ENCODE measurements around the gene BARHL1.

Gene BARHL1

DNA sequence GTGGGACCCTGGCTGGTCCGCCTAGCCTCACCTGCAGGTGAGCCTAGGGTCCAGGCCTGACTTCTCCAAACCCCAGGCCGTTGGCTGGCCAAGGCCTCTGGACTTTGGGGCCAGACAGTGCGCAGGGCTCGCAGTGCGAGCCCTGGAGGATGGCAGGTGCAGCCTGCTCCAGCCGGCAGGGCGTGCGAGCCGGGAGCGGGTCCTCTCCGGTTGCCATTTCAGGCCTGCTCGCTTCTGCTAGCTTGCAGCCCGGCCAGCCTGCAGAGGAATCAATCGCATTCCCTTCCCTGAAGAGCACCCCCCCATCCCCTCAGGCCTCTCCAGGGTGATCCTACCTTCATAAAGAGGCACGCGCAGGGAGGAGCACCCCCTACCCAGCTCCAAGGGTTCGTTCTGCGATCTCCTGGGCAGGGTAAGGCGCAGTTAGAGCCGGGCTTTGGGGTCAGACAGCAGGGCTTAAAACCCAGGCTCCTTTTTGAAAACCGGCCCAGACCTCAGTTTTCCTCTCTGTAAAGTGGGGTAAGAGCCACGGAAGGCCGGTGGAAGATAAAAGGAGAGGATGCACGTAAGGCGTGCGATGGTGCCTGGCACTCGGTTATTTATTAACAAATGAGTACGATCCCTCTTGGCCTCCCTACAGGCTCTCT is 6.2 kb downstream of the BARHL1 start:
- ChIA-PET CTCF (no interaction called here), POLR2A (no interaction called here)
- DNase-seq (ENCODE audit: extremely low spot score): no peak
- no peak for TF ChIP-seq FOXA1 (IDR thresholded peaks at IDR 0.05)
- TF ChIP-seq ZNF384 (IDR thresholded peaks at IDR 0.05): no peak
- TF ChIP-seq FOXM1 (IDR thresholded peaks at IDR 0.05; ENCODE audit: borderline replicate concordance): no peak

DNA sequence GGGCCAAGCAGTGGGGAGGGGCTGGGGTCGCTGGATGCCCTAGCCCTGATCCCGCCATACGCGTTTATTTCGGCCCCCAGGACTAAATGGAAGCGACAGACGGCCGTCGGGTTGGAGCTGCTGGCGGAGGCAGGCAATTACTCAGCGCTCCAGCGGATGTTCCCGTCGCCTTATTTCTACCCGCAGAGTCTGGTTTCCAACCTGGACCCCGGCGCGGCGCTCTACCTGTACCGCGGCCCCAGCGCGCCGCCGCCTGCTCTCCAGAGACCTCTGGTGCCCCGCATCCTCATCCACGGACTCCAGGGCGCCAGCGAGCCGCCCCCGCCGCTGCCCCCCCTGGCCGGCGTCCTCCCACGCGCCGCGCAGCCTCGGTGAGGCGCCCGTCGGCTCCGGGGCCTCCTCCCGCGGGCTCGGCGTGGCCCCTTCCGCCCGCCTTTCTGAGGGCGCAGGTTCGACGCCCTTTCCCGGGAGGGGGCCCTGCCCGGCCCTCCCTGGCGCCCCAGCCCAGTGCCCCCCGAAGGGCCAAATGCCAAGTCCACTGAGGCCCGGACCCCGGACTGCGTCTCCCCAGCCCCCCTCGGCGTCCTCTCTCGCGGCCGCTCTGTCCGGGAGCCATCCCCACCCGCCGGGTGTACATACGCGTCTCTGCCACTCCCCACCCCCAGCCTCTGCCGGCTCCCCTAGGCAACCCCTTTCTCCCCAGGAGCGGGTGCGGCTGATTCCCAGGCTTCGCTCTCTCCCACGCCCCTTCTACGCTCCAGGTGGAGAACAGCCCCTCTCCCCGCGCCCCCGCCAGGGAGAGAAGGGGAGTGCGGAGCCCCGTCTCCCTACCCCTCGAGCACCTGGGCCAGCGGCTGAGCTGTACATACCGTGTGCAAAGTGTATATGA is 7.0 kb downstream of the BARHL1 start:
- POLR2A ChIA-PET: no interaction called here
- no peak for TF ChIP-seq ARNT (IDR thresholded peaks at IDR 0.05)
- TF ChIP-seq FOXK2 (IDR thresholded peaks at IDR 0.05): no peak
- no peak for TF ChIP-seq L3MBTL2 (conservative IDR thresholded peaks at IDR 0.05)
- no peak for TF ChIP-seq SP1 (IDR thresholded peaks at IDR 0.05)
- TF ChIP-seq FOXM1 (IDR thresholded peaks at IDR 0.05; ENCODE audit: borderline replicate concordance): no peak
- no peak for TF ChIP-seq CTBP1 (IDR thresholded peaks at IDR 0.05; ENCODE audit: borderline replicate concordance)
- no peak for TF ChIP-seq HDGF (IDR thresholded peaks at IDR 0.05; ENCODE audit: borderline replicate concordance)
- TF ChIP-seq ELF4 (IDR thresholded peaks at IDR 0.05): no peak
- TF ChIP-seq PKNOX1 (IDR thresholded peaks at IDR 0.05): no peak
- TF ChIP-seq ZNF384 (IDR thresholded peaks at IDR 0.05): no peak
- no peak for TF ChIP-seq FOXA1 (IDR thresholded peaks at IDR 0.05)
- TF ChIP-seq BHLHE40 (IDR thresholded peaks at IDR 0.05; ENCODE audit: borderline replicate concordance): no peak
- TF ChIP-seq NFRKB (IDR thresholded peaks at IDR 0.05): no peak
- TF ChIP-seq SUZ12 (IDR thresholded peaks at IDR 0.05): no peak
- no peak for TF ChIP-seq TARDBP (IDR thresholded peaks at IDR 0.05)
- no peak for TF ChIP-seq LEF1 (IDR thresholded peaks at IDR 0.05; ENCODE audit: borderline replicate concordance)
- no peak for DNase-seq (ENCODE audit: extremely low spot score)
- CTCF ChIA-PET: no interaction called here

- POLR2A ChIA-PET: no interaction called here
- TF ChIP-seq FOXM1 (IDR thresholded peaks at IDR 0.05; ENCODE audit: borderline replicate concordance): no peak
- no peak for TF ChIP-seq HDGF (IDR thresholded peaks at IDR 0.05; ENCODE audit: borderline replicate concordance)
- TF ChIP-seq FOXK2 (IDR thresholded peaks at IDR 0.05): no peak
- CTCF ChIA-PET: no interaction called here
- no peak for DNase-seq (ENCODE audit: extremely low spot score)
Measured at GRCh38 chr9:132590037-132590317, 7.6 kb downstream of the BARHL1 start.

DNA sequence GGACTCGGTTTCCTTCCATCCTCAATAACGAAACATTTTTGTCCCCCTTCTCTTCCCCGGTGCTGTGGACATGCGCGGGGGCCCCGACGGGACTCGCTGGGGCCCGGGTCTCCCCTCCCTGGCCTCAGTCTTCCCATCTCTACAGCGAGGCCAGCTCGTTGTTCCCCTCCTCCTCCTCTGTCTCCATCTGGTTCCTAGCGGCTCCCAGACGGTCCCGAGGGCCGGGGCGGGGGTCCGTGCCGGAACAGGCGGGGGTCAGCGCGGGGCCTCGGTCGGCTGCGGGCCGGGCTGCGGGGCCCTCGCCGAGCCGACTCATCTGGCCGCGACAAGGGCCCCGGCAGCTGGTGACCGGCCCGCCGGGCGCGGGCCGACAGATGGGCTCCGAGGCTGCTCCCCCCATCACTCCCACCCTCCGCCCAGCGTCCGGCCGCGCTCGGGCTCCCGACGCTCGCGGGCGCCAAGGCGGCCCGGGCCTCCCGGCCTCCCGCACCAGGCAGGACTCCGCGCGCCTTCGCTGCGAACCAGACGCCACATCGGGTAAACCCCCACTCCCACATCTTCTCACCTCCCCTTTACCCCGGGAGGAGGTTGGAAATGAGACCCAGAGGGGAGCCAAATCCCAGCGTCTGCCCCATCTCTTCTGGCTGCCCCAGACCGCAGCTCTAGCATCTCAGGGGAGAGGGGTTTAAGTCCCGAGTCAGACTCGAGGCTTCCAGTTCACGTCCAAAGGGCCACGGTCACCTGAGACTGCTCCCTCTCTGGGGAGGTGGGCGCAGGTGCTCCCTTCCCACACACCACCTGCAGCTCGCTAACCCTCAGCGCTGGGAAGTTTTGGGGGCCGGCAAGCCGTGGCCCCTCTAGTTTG is 8.1 kb downstream of the BARHL1 start:
- CTCF ChIA-PET: no interaction called here
- POLR2A ChIA-PET: no interaction called here
- DNase-seq (ENCODE audit: extremely low spot score): no peak
- TF ChIP-seq LEF1 (IDR thresholded peaks at IDR 0.05; ENCODE audit: borderline replicate concordance) (no peak), SP1 (IDR thresholded peaks at IDR 0.05) (no peak), ARNT (IDR thresholded peaks at IDR 0.05) (no peak), L3MBTL2 (conservative IDR thresholded peaks at IDR 0.05) (no peak)

DNA sequence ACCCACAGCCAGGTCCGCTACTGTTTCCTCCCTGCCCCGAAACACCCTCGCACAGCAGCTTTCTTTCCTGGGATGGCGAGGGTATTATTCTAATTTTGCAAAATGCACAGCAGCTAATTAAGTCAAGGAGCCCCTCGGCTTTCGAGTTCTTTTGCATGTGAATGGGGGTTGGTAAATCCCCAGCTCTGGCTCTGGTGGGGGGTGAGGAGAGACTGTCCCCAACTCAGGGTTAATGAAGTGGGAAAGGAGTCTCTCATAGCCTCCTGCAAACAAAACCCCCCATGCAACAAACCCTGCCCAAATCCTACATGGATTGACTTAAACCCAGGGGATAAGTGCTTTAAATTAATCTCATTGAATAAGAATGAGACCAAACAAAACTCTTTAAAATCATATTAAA is 8.8 kb downstream of the BARHL1 start:
- CTCF ChIA-PET: no interaction called here
- no peak for DNase-seq (ENCODE audit: extremely low spot score)
- TF ChIP-seq FOXA1 (IDR thresholded peaks at IDR 0.05): no peak
- no peak for TF ChIP-seq FOXK2 (IDR thresholded peaks at IDR 0.05)
- no peak for TF ChIP-seq FOXM1 (IDR thresholded peaks at IDR 0.05; ENCODE audit: borderline replicate concordance)
- TF ChIP-seq ZNF384 (IDR thresholded peaks at IDR 0.05): no peak
- TF ChIP-seq PKNOX1 (IDR thresholded peaks at IDR 0.05): no peak
- no peak for TF ChIP-seq LEF1 (IDR thresholded peaks at IDR 0.05; ENCODE audit: borderline replicate concordance)
- TF ChIP-seq SP1 (IDR thresholded peaks at IDR 0.05): no peak
- TF ChIP-seq HDGF (IDR thresholded peaks at IDR 0.05; ENCODE audit: borderline replicate concordance): no peak
- TF ChIP-seq BHLHE40 (IDR thresholded peaks at IDR 0.05; ENCODE audit: borderline replicate concordance): no peak
- no peak for TF ChIP-seq L3MBTL2 (conservative IDR thresholded peaks at IDR 0.05)
- no peak for TF ChIP-seq SUZ12 (IDR thresholded peaks at IDR 0.05)

GRCh38 chr9:132591751-132592314 is 9.4 kb downstream of the BARHL1 start:
- ChIA-PET POLR2A (no interaction called here), CTCF (no interaction called here)
- DNase-seq (ENCODE audit: extremely low spot score): no peak
- no peak for TF ChIP-seq ZNF384 (IDR thresholded peaks at IDR 0.05)
- TF ChIP-seq SUZ12 (IDR thresholded peaks at IDR 0.05): no peak
- no peak for TF ChIP-seq ARNT (IDR thresholded peaks at IDR 0.05)
- TF ChIP-seq L3MBTL2 (conservative IDR thresholded peaks at IDR 0.05): no peak
- no peak for TF ChIP-seq ELF4 (IDR thresholded peaks at IDR 0.05)
- no peak for TF ChIP-seq FOXM1 (IDR thresholded peaks at IDR 0.05; ENCODE audit: borderline replicate concordance)
- no peak for TF ChIP-seq SP1 (IDR thresholded peaks at IDR 0.05)
- no peak for TF ChIP-seq CTBP1 (IDR thresholded peaks at IDR 0.05; ENCODE audit: borderline replicate concordance)
- TF ChIP-seq FOXK2 (IDR thresholded peaks at IDR 0.05): no peak
- TF ChIP-seq LEF1 (IDR thresholded peaks at IDR 0.05; ENCODE audit: borderline replicate concordance): no peak
- no peak for TF ChIP-seq TARDBP (IDR thresholded peaks at IDR 0.05)
- TF ChIP-seq PKNOX1 (IDR thresholded peaks at IDR 0.05): no peak
- TF ChIP-seq HDGF (IDR thresholded peaks at IDR 0.05; ENCODE audit: borderline replicate concordance): no peak
- no peak for TF ChIP-seq FOXA1 (IDR thresholded peaks at IDR 0.05)
- no peak for TF ChIP-seq BHLHE40 (IDR thresholded peaks at IDR 0.05; ENCODE audit: borderline replicate concordance)
- no peak for TF ChIP-seq NFRKB (IDR thresholded peaks at IDR 0.05)

More for the DNA sequence above, 8.8 kb downstream of the BARHL1 start:
- POLR2A ChIA-PET: no interaction called here
